NCI-H146 treated with DMSO at 0.1 percent for 48 hours (cell line): ENCODE results near the gene SDK1.

Source experiments
- DNase-seq: peaks from one replicate; lab custom pipeline; 2025; ENCODE audit not compliant: unreplicated experiment; lab: John Stamatoyannopoulos, UW

The SDK1 gene

GRCh38 chr7:4000139-4000538, 699.1 kb downstream of the SDK1 start:
- DNase-seq = no peak

DNA sequence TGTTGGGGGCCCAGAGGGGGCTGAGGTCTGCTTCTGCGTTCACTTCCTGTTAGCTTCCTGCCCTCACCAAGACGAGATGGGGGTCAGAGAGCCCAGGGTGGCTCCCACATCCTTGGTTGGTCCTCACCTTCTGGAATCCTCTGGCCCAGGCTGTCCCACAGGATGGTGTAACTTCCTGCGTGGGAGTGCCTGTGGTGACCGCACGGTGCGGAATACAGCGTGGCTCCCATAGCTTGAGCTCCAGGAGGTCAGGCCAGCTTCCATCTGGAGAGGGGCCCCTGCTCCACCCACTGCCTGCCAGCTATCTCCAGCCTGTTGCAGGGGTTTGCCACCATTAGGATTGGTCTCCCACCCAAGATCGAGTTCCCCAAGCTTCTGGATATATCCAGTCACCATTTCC, 699.9 kb downstream of the SDK1 start:
- no peak for DNase-seq

DNA sequence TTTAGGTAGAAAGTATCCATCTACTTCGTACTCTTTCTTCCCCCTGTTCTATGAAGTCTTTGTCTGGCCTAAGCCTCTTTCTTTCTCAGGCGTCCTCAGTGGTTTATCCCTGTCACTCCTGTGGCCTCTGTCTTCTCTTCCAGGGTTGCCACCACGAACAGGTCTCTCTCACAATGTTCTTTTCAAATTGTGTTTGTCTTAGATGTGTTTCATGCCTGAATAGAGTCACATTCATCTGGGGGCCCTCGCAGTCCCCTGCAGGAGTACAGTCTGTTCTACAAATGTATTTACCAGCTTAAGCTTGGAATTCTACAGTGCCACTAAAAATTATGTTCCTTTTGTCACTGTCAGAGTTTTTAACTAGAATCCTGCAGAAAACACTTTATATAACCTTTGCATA, 700.7 kb downstream of the SDK1 start:
- DNase-seq = no peak

DNA sequence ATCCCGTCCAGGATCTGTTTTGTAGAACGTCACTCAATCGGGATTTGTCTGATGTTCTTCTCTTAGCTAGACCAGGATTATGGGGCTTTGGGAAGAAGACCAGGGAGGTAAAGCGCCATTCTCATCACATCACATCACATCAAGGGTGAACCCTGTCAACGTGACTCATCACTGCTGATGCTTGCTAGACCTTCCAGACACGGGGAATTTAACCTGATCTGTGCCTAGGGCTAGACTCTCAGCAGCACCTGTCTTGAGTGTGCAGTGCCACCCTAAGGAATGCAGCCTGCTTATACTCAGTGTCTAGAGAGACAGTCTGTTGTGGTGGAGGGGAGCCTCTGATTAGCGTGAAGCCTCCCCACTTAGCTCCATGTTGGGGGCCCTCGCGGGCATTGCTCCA, 702.5 kb downstream of the SDK1 start:
- DNase-seq = no peak

- peak; percentile 95 for DNase-seq
Measured at GRCh38 chr7:4006687-4007086, 705.6 kb downstream of the SDK1 start.

- no peak for DNase-seq
Measured at GRCh38 chr7:4009211-4010060, 708.4 kb downstream of the SDK1 start.

DNA sequence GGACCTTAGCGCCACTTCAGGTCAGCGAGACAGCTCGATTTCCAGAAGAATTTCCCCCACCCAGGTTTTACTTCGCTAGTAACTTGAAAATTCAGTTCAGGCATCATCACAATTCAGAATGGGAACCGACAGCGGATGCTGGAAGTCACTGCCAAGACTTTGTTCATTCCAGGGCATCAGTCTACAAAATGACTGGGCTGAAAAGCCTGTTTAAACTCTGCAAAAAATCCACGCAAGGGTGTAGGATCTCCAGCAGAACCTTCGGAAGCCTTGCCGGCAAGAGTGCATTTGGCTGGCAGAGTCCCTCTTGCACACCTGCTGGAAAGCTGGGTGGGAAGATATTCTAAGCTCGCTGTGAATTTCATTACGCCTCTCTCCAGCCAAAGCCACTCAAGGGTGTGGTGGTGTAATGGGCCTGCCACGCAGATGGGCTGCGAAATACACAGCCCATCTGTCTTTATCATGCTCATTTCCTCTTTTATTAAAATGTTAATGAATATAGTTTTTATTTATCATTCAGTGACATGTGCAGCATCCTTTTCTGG, 709.1 kb downstream of the SDK1 start:
- DNase-seq = no peak

- no peak for DNase-seq
Measured at GRCh38 chr7:4010923-4011656, 710.0 kb downstream of the SDK1 start.

- DNase-seq = no peak
Measured at GRCh38 chr7:4013793-4014192, 712.7 kb downstream of the SDK1 start.

DNA sequence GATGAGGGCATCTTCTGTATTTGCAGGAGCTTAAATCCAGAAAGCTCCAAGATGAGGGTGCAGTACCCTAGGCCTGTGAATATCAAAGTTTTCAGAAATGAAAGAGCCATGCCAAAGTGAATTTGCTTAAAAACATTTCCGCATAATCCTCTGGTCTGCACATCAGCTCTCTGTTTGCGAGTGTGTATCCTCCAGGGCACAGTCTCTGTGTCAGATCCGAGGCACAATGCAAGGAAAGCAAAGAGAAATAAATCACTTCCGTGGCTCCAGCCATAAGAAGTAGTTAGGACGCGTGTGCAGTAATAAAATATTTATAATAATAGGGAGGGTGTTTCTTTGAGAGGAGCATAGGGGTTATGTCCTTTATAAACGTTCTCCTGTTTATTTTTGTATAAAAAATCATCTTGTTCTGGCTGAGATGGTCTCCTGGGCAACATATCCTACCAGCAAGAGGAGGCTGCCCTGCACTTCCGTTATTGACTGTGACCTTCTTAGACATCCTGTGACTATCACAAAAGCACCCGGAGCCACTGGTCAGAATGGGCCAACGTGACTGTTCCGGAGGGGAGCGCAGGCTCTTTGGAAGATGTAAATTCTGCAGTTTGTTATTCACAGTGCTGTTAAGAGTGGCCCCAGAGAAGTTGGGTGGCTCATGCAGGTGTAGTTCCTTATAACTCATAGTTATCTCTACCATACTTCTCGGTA, 713.4 kb downstream of the SDK1 start:
- DNase-seq = no peak

DNA sequence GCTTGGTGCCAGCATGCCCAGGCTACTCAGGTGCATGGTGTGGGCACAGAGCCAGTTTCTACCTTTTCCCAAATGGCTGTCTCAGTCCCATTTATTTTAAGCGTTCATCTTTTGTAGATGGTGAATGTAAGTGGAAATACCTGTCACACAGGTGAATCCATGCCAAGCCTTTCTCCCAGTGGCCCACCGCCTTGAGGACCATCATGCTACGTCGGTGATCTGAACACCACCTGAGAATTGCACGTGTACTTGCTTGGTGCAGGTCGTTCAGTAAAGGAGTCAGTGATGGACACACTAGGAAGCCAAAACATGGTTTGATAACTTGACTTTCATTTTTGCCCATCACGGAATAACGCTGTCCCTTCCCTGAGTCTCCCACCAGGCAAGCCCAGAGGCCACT, 714.3 kb downstream of the SDK1 start:
- DNase-seq = no peak

GRCh38 chr7:4015996-4016395, 714.9 kb downstream of the SDK1 start:
- no peak for DNase-seq

DNA sequence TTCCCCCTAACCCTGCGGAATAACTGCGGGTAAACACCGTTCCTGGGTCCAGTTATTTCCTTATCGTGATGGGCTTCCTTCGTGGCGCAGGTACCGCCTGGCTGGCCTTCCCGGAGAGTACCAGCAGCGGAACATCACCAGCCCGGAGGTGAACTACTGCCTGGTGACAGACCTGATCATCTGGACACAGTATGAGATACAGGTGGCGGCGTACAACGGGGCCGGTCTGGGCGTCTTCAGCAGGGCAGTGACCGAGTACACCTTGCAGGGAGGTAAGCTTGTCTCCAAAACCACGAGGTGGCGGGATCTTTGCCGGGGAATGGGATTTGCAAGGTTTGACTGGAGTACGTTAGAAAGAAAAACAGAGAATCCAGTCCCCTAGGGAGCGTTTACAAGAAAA, 716.0 kb downstream of the SDK1 start:
- DNase-seq = no peak

DNA sequence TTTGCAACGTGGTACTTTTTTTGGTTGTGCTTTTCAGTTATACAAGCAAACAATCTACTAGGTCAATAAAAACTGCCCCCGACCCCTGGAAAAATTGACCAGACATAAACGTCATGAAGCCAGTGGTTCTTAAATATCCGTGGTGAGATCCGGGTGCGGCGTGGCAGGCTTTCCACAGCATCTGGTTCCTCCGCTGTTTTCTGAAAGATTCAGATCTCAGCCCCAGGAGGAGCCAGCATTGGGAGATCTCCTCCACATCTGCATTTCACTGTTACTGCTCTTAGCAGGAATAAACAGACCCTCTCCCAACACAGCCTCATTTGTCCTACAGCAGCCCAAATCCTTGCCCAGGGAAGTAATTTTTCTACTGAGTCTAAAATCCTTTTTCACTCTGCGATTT, 716.7 kb downstream of the SDK1 start:
- no peak for DNase-seq

DNA sequence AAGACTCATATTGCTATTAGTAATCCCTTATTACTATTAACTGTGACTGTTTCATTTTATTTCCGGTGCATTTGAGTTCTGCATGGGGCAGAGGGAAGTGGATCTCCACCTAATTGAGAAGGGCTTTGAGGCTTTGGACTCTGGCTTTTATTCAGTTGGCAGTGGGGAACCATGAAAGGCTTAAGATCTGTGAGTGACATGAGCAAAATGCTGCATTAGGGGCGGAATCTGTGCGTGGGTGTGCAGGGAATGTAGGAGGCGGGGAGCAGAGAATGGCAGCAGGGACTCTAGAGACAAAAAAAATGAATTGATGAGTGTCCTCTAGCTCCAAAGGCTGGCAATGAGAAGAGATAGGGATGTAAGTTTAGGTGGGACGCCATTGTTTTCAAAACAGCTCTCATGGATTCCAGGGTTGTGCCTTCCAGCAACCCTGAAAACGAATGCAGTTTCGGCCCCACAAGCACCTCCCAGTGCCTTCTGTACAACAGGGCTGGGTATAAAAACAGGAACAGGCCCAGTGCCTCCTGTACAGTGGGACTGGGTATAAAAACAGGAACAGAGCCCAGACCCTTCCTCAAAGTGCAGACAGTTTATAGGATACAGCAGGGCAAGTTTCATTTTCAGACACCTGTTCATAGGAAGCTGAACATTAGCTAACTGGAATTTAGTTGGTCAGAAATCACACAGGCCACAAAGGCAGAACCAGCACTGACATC, 717.7 kb downstream of the SDK1 start:
- no peak for DNase-seq

DNA sequence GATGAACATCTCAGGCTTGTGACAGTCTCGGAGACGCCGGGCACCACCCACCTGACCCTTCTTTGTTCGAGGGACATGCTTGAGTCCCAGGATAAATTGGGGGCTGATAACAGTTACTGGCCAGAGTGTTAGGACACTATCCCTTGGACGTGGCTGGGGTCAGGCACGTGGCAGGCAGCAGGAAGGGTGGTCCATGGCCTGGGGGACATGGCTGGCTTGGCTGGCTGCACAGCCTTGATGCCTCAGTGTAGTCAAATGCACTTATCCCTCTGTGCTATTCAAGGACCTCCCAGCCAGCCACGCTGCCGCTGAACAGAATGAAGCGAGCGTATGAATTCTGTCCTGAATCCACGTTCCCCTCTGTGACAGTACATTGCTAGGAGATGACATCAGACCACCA, 719.0 kb downstream of the SDK1 start:
- DNase-seq = no peak

DNA sequence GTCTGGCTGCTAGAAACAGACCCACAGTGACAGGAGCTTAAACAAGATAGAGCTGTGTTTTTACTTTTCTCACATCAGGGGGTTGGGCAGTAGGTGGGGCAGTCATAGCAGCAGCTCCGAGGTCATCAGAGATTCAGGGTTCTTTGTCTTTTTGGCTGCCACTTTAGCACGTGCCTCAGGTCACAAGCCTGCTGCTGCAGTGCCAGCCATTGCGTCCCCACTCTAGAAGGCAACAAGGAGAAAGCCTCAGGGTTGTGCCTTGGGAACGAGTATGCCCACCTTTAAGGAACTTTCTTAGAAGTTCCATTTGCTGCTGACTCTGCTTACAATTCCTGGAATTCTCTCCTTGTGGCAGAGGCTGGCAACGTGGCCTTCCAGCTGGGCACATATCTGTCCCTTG, 720.4 kb downstream of the SDK1 start:
- no peak for DNase-seq

GRCh38 chr7:4022265-4022664, 721.2 kb downstream of the SDK1 start:
- DNase-seq = no peak

DNA sequence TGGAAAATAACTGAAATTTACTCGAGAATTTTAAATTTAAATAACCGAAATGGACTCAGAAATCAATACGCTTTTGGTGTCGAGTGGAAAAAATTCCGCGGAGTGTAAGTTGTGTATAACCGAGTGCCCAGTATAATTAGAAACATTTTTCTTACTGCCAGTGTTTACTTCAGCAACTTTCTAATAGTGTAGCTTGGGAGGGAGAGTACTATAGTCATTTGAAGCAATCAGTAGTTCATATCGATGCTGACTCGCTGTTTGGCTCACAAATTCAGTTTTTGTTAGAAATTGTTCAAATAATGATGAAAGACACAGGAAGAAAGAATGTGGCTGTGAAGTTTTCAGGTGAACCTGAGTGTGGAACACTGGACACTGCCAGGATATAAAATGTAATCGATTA, 722.5 kb downstream of the SDK1 start:
- no peak for DNase-seq

DNA sequence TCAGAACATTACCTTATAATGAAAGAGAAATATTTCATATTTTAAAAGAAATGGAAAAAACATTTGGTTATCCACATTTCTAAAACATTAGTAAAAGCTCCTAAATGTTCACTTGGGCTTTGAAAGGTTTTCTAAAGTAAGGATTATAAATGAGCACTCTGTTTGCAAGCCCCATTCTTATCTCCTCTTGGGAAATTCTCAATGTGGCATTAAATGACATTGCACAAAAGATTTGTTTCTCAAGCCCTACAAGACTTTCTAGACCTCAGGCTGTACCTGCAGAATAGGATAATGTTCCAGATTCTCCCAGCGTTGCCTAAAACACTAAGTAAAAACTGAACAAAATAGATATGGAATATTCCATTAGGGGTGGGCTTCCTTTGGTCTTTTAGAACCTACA, 723.1 kb downstream of the SDK1 start:
- DNase-seq = no peak

GRCh38 chr7:4024806-4025205, 723.8 kb downstream of the SDK1 start:
- no peak for DNase-seq
